Astrocyte of the spinal cord (primary cell): ENCODE data around the gene C1orf53.

Experiments
- DNase-seq: peaks from one replicate; pipeline ENCODE4 v3.0.0; 2011; ENCODE audit warnings: low read depth, low spot score
- H3K4me3 ChIP-seq: 2 replicates; pipeline ENCODE4 v1.5.1; 2011; ENCODE audit warnings: low read depth, mild to moderate bottlenecking, low read length, moderate library complexity
- CTCF ChIP-seq: IDR thresholded peaks from 2 replicates; pipeline ENCODE4 v1.5.1; 2012; ENCODE audit warnings: low read depth, mild to moderate bottlenecking, low read length, inconsistent platforms
- in situ Hi-C: cut with HindIII; loops from 2 replicates; pipeline ENCODE4 v1.10.0; 2017; ENCODE audit warnings: low sequenced_read_pairs

C1orf53 gene

GRCh38 chr1:197911111-197911856 is 8.9 kb downstream of the C1orf53 start:
- no peak for DNase-seq
- in situ Hi-C loops, result no loop called here
- no peak overlapping the region for H3K4me3 ChIP-seq
- TF ChIP-seq CTCF, result no peak

- H3K4me3 ChIP-seq, result no peak overlapping the region
- in situ Hi-C loops, result no loop called here
- DNase-seq, result no peak
- no peak for TF ChIP-seq CTCF
These were observed 9.6 kb downstream of the C1orf53 start for GRCh38 chr1:197911857-197912696.

GRCh38 chr1:197912739-197913494 is 10.5 kb downstream of the C1orf53 start:
- in situ Hi-C loops, result no loop called here

GRCh38 chr1:197913495-197914276 is 11.3 kb downstream of the C1orf53 start:
- in situ Hi-C loops, result no loop called here
- H3K4me3 ChIP-seq, result no peak overlapping the region
- DNase-seq, result no peak
- TF ChIP-seq CTCF, result no peak

More at GRCh38 chr1:197912739-197913494, 10.5 kb downstream of the C1orf53 start:
- H3K4me3 ChIP-seq, result no peak overlapping the region
- no peak for DNase-seq
- no peak for TF ChIP-seq CTCF

- in situ Hi-C loops, result no loop called here
- no peak for DNase-seq
- no peak overlapping the region for H3K4me3 ChIP-seq
- TF ChIP-seq CTCF, result no peak
These were observed 12.1 kb downstream of the C1orf53 start for GRCh38 chr1:197914510-197914909.
